K562 (cell line): ENCODE results near the gene UBR3. TPM values are rescaled to one million over a fixed set of nuclear protein-coding genes. Genes with fewer than 3 reads are reported as not detected.

Source experiments
- ATAC-seq: fragments of 200-7000 bp; cut with Tn5 transposase; 3 replicates; pipeline ENCODE4 v1.9.1; 2020; ENCODE audit warnings: moderate library complexity
- BruUV-seq: library from RNA; stranded (reverse); fragments of 400-500 nt; replicated peaks from 2 replicates; lab custom pipeline; 2021; lab: Mats Ljungman, UMichigan
- CTCF ChIA-PET: fragments of 300-600 bp; formaldehyde crosslinking; extraction: SDS; loops from one replicate; lab custom pipeline; 2021; ENCODE audit warnings: low intra/inter-chr PET ratio; lab: Yijun Ruan, JAX
- POLR2A ChIA-PET: fragments of 300-600, 350-650 bp; sonication (Branson Sonifier 250); formaldehyde crosslinking; extraction: SDS; loops from one replicate; lab custom pipeline; 2021; ENCODE audit warnings: antibody characterized with exemption, inconsistent platforms; lab: Yijun Ruan, JAX
- DNase-seq, 4 experiments: peaks; one replicate each; pipeline versions ENCODE4 v3.0.0 to v3.0.0-alpha.2; 2011 to 2018; ENCODE audit warnings: low spot score in 3 of 4, mixed read lengths in 3 of 4; ENCODE audit errors: extremely low read depth in 1 of 4
- FAIRE-seq: peaks from 2 replicates; lab custom pipeline; 2011; peaks lifted over from hg19 to GRCh38; lab: Jason Lieb, UNC
- H2AFZ ChIP-seq: 2 replicates; pipeline ENCODE4 v1.6.0; 2011; ENCODE audit warnings: low read depth, low read length, control low read depth, inconsistent platforms
- H3K27ac ChIP-seq: fragments of 200-600 bp; 3 replicates; pipeline ENCODE4 v1.8.0; 2011; ENCODE audit warnings: low read depth, mild to moderate bottlenecking, control low read depth, inconsistent platforms, low read length, moderate library complexity, mixed read lengths; ENCODE audit errors: extremely low read depth
- H3K27me3 ChIP-seq, 2 experiments: fragments of 300-600 bp in 1 of 2; 2 replicates in 1 of 2; 3 replicates in 1 of 2; pipeline versions ENCODE4 v1.6.0 to v1.8.0; 2011; ENCODE audit warnings: inconsistent platforms in 2 of 2, low read length in 2 of 2, mild to moderate bottlenecking in 1 of 2, mixed read lengths in 1 of 2, moderate library complexity in 1 of 2; ENCODE audit not compliant: control insufficient read depth in 2 of 2, insufficient read depth in 2 of 2
- H3K36me3 ChIP-seq: fragments of 300-600 bp; 3 replicates; pipeline ENCODE4 v1.8.0; 2011; ENCODE audit warnings: mild to moderate bottlenecking, low read length, inconsistent platforms; ENCODE audit not compliant: control insufficient read depth, insufficient read depth
- H3K4me1 ChIP-seq, 2 experiments: fragments of 200-600 bp in 1 of 2; replicated peaks in 1 of 2; 2 replicates in 1 of 2; 3 replicates in 1 of 2; pipeline versions ENCODE4 v1.5.1 to v1.8.0; 2011; ENCODE audit warnings: inconsistent platforms in 2 of 2, low read length in 2 of 2, mild to moderate bottlenecking in 1 of 2, mixed read lengths in 1 of 2, moderate library complexity in 1 of 2; ENCODE audit not compliant: control insufficient read depth in 2 of 2, insufficient read depth in 2 of 2
- H3K4me2 ChIP-seq: 2 replicates; pipeline ENCODE4 v1.6.1; 2011; ENCODE audit warnings: low read length, control low read depth, inconsistent platforms, mixed read lengths; ENCODE audit not compliant: insufficient read depth
- H3K4me3 ChIP-seq: fragments of 200-600 bp; sonication (generic), shearing (Covaris generic); 2 replicates; pipeline ENCODE4 v1.5.1; 2016; ENCODE audit warnings: control low read depth, inconsistent platforms
- H3K79me2 ChIP-seq: fragments of 200-600 bp; 3 replicates; pipeline ENCODE4 v1.8.0; 2011; ENCODE audit warnings: low read length, inconsistent platforms; ENCODE audit not compliant: control insufficient read depth, insufficient read depth
- H3K9ac ChIP-seq, 2 experiments: 2 replicates each; pipeline versions ENCODE4 v1.6.0 to v1.6.1; 2011; ENCODE audit warnings: low read depth in 2 of 2, low read length in 2 of 2, control low read depth in 1 of 2, inconsistent platforms in 1 of 2, mild to moderate bottlenecking in 1 of 2, mixed read lengths in 1 of 2; ENCODE audit not compliant: insufficient read depth in 1 of 2
- H3K9me1 ChIP-seq: one replicate; pipeline ENCODE4 v1.6.0; 2011; ENCODE audit warnings: inconsistent platforms, mild to moderate bottlenecking, low read length, moderate library complexity; ENCODE audit not compliant: control insufficient read depth, insufficient read depth
- H3K9me3 ChIP-seq: replicated peaks from 2 replicates; pipeline ENCODE4 v1.5.1; 2011; ENCODE audit warnings: low read depth, low read length, inconsistent platforms; ENCODE audit not compliant: control insufficient read depth, insufficient read depth
- H4K20me1 ChIP-seq: replicated peaks from 2 replicates; pipeline ENCODE4 v1.6.1; 2011; ENCODE audit warnings: low read length, inconsistent platforms, mixed read lengths; ENCODE audit not compliant: control insufficient read depth, insufficient read depth
- C11orf30 ChIP-seq: fragments of 450-650 bp; IDR thresholded peaks from 2 replicates; pipeline ENCODE4 v1.6.1; 2016; ENCODE audit warnings: low read depth, mild to moderate bottlenecking
- MAFF ChIP-seq: IDR thresholded peaks from 2 replicates; pipeline ENCODE4 v1.6.1; 2012; ENCODE audit warnings: low read length, improper control_type of control experiment
- MAFG ChIP-seq: fragments of 450-650 bp; conservative IDR thresholded peaks from 2 replicates; pipeline ENCODE4 v1.6.1; 2016; ENCODE audit warnings: missing genetic modification characterization, missing compliant biosample characterization
- PHF8 ChIP-seq: fragments of 200-600 bp; sonication (generic); IDR thresholded peaks from 2 replicates; pipeline ENCODE4 v1.6.1; 2012; ENCODE audit warnings: mixed run types, mild to moderate bottlenecking, inconsistent platforms, low read length, moderate library complexity, borderline replicate concordance
- ZNF316 ChIP-seq: fragments of 450-650 bp; IDR thresholded peaks from 2 replicates; pipeline ENCODE4 v1.6.1; 2016
- ZNF740 ChIP-seq, 3 experiments: fragments of 200-800 bp in 1 of 3; sonication (Bioruptor generic) in 1 of 3; sonication (generic) in 1 of 3; formaldehyde crosslinking in 1 of 3; IDR thresholded peaks; 2 replicates each; pipeline versions ENCODE4 v1.6.1 to v1.8.0; 2016 to 2022; ENCODE audit warnings: mild to moderate bottlenecking in 2 of 3, missing compliant biosample characterization in 2 of 3, missing genetic modification characterization in 2 of 3, missing genetic modification reagents in 1 of 3
- WGBS: fragments of 100-300 bp; shearing (Covaris generic); methylation state at CpG from one replicate; pipeline ENCODE4 v1.1.6; 2016; ENCODE audit warnings: low coverage, mixed read lengths; ENCODE audit not compliant: insufficient coverage; ENCODE audit errors: missing lambda C conversion rate; 5-methylcytosine and 5-hydroxymethylcytosine counted together
- in situ Hi-C: fragments of 300-500 bp; cut with MboI; formaldehyde crosslinking; loops from 4 replicates; pipeline ENCODE4 v1.15.0; 2018; ENCODE audit warnings: inconsistent platforms, mixed read lengths
- intact Hi-C: fragments of 100-400 bp; cut with micrococcal nuclease; formaldehyde crosslinking; loops from 2 replicates; pipeline ENCODE4 v1.14.2; 2022
- polyA plus RNA-seq, 8 experiments: library from polyadenylated mRNA; depleted of rRNA in 4 of 8; stranded (reverse) in 5 of 8; unstranded in 3 of 8; fragments of >200 nt; fragmentation: Nextera tagmentation in 2 of 8; fragmentation: Illumina TruSeq in 1 of 8; extraction: Ambion mirVana in 2 of 8; extraction: Trizol in 1 of 8; gene quantifications; 2 replicates each; pipeline versions ENCODE4 v1.2.1 to v1.2.3, GENCODE V29; 2011 to 2014; ENCODE audit warnings: inconsistent platforms in 1 of 8, missing spikeins in 1 of 8
- total RNA-seq, 7 experiments: library from RNA; depleted of rRNA in 6 of 7; stranded (reverse); fragments of >200 nt in 6 of 7; fragmentation: Illumina TruSeq in 2 of 7; extraction: Trizol in 2 of 7; gene quantifications; 2 replicates each; pipeline versions ENCODE4 v1.2.1 to v1.2.3, GENCODE V29; 2011 to 2021; ENCODE audit warnings: low replicate concordance in 1 of 7

The UBR3 gene
- total and polyA plus RNA-seq, 9 of the 15 experiments (the other 6 are each of a cell fraction or from before 2014, with no cell fraction given): 14.4 to 63.5 (median 40.4) TPM

GRCh38 chr2:170047331-170048065 lies 220.2 kb downstream of the UBR3 start:
- Histone ChIP-seq H3K9me3 (no peaks in the 10 kb centered on the region), H3K4me3 (no peak overlapping the region), H3K27ac (no peak overlapping the region), H3K27me3 (no peaks in the 10 kb centered on the region), H3K79me2 (no peaks in the 10 kb centered on the region), H3K4me1 (peaks cover 2 to 11% of the 10 kb centered on the region in 2 experiments; a peak in 2 of 5 replicates), H3K9ac (no peak overlapping the region), H3K9me1 (no peaks in the 10 kb centered on the region), H2AFZ (no peak overlapping the region), H4K20me1 (no peaks in the 10 kb centered on the region), H3K4me2 (no peak overlapping the region), H3K36me3 (peaks cover 24% of the 10 kb centered on the region; the same call in 2 of the 3 replicates)
- no TSS peak for BruUV-seq
- ChIA-PET CTCF (no interaction called here), POLR2A (interaction anchor here (0.5 to 1.0 kb wide), 3 partner anchors 60 to 351 kb away, joined by 3 to 4 read pairs (median 3); no protein-coding TSS in a partner anchor)
- FAIRE-seq (no peak), ATAC-seq (no peak), DNase-seq (no peak)
- intact Hi-C loops (no loop called here), in situ Hi-C loops (no loop called here)
- 90% methylated on average over 3 of the region's 3 CpGs for WGBS
- TF ChIP-seq ZNF316: peak; percentile 87
- TF ChIP-seq PHF8: no peak
- peak; percentile 73 for TF ChIP-seq C11orf30
- TF ChIP-seq MAFF: 0 out of 2 replicates have a peak, but pooled peaks have one; percentile 34
- no peak for TF ChIP-seq ZNF740 (CRISPR knock-in tag; IDR thresholded peaks at IDR 0.05)
- no peak for TF ChIP-seq ZNF740 (tag; IDR thresholded peaks at IDR 0.05)
- TF ChIP-seq MAFG (tag): peak; percentile 61
